ENCODE measurements around the gene ADGRF3. TPM values are rescaled to one million over a fixed set of nuclear protein-coding genes. Genes with fewer than 3 reads are reported as not detected.
"Not testable (repeated sequence)": the region's sequence is repeated elsewhere in the genome, so short reads cannot be mapped to it uniquely, and the experiment has no call there.

Gene ADGRF3
- total and polyA plus RNA-seq, 2 experiments from 2014 or later, result 0.24 TPM; not detected in 1

- Histone ChIP-seq H3K9me2 (ENCODE audit: insufficient read depth) (no peaks in the 10 kb centered on the region), H3K36me3 (ENCODE audit: low read depth) (no peaks in the 10 kb centered on the region), H3K27me3 (replicated peaks; ENCODE audit: insufficient read depth) (no peaks in the 10 kb centered on the region), H3K4me1 (ENCODE audit: insufficient read depth) (no peaks in the 10 kb centered on the region), H3K79me2 (ENCODE audit: insufficient read depth) (no peaks in the 10 kb centered on the region), H2AFZ (no peak overlapping the region), H3K9me3 (ENCODE audit: low read depth) (no peaks in the 10 kb centered on the region), H3K4me2 (ENCODE audit: unreplicated experiment) (no peak overlapping the region), H3K9ac (no peak overlapping the region), H3K27ac (no peak overlapping the region), H4K20me1 (ENCODE audit: insufficient read depth) (no peaks in the 10 kb centered on the region), H3F3A (ENCODE audit: insufficient read depth) (no peaks in the 10 kb centered on the region), H3K4me3 (no peak overlapping the region)
- WGBS, 2 experiments (ENCODE audit: low coverage in 1 of 2, low lambda C conversion rate in 2 of 2, missing lambda C conversion rate in 2 of 2), result 72 to 74% methylated on average over 12 of the region's 12 CpGs
- TF ChIP-seq EZH2phosphoT487 (IDR thresholded peaks at IDR 0.05; ENCODE audit: insufficient read depth, low read depth), result no peak
- no peak for TF ChIP-seq EZH2 (IDR thresholded peaks at IDR 0.05; ENCODE audit: insufficient read depth, poor library complexity, severe bottlenecking)
- DNase-seq, result no peak
- in situ Hi-C loops (cut with MboI), result no loop called here
These were observed 33.1 kb downstream of the ADGRF3 start for GRCh38 chr2:26313446-26313845.

GRCh38 chr2:26312471-26312870 lies 34.1 kb downstream of the ADGRF3 start:
- no peaks in the 10 kb centered on the region for H3K27me3 ChIP-seq (replicated peaks; ENCODE audit: insufficient read depth)
- no peak for DNase-seq
- H3F3A ChIP-seq (ENCODE audit: insufficient read depth), result no peaks in the 10 kb centered on the region
- H3K79me2 ChIP-seq (ENCODE audit: insufficient read depth), result no peaks in the 10 kb centered on the region
- H3K9me2 ChIP-seq (ENCODE audit: insufficient read depth), result no peaks in the 10 kb centered on the region
- H3K36me3 ChIP-seq (ENCODE audit: low read depth), result no peaks in the 10 kb centered on the region
- no peak overlapping the region for H2AFZ ChIP-seq
- in situ Hi-C loops (cut with MboI), result no loop called here
- H3K9me3 ChIP-seq (ENCODE audit: low read depth), result no peaks in the 10 kb centered on the region
- H3K27ac ChIP-seq, result no peak overlapping the region
- WGBS, 2 experiments (ENCODE audit: low coverage in 1 of 2, low lambda C conversion rate in 2 of 2, missing lambda C conversion rate in 2 of 2), result 56 to 65% methylated on average over 9 of the region's 9 CpGs
- H3K9ac ChIP-seq, result no peak overlapping the region
- H3K4me2 ChIP-seq (ENCODE audit: unreplicated experiment), result no peak overlapping the region
- H3K4me3 ChIP-seq, result no peak overlapping the region
- H3K4me1 ChIP-seq (ENCODE audit: insufficient read depth), result no peaks in the 10 kb centered on the region
- no peaks in the 10 kb centered on the region for H4K20me1 ChIP-seq (ENCODE audit: insufficient read depth)
- no peak for TF ChIP-seq EZH2phosphoT487 (IDR thresholded peaks at IDR 0.05; ENCODE audit: insufficient read depth, low read depth)
- TF ChIP-seq EZH2 (IDR thresholded peaks at IDR 0.05; ENCODE audit: insufficient read depth, poor library complexity, severe bottlenecking), result no peak

GRCh38 chr2:26309921-26310320 lies 36.7 kb downstream of the ADGRF3 start:
- in situ Hi-C loops (cut with MboI), result no loop called here
- Histone ChIP-seq H3K27ac (no peak overlapping the region), H2AFZ (no peak overlapping the region), H3K4me2 (ENCODE audit: unreplicated experiment) (no peak overlapping the region), H3F3A (ENCODE audit: insufficient read depth) (no peaks in the 10 kb centered on the region), H3K9me2 (ENCODE audit: insufficient read depth) (no peaks in the 10 kb centered on the region), H3K4me1 (ENCODE audit: insufficient read depth) (no peaks in the 10 kb centered on the region), H3K9ac (no peak overlapping the region), H3K36me3 (ENCODE audit: low read depth) (no peaks in the 10 kb centered on the region), H3K79me2 (ENCODE audit: insufficient read depth) (no peaks in the 10 kb centered on the region), H3K9me3 (ENCODE audit: low read depth) (no peaks in the 10 kb centered on the region), H3K4me3 (no peak overlapping the region), H3K27me3 (replicated peaks; ENCODE audit: insufficient read depth) (no peaks in the 10 kb centered on the region), H4K20me1 (ENCODE audit: insufficient read depth) (no peaks in the 10 kb centered on the region)
- no peak for DNase-seq
- TF ChIP-seq EZH2 (IDR thresholded peaks at IDR 0.05; ENCODE audit: insufficient read depth, poor library complexity, severe bottlenecking) (no peak), EZH2phosphoT487 (IDR thresholded peaks at IDR 0.05; ENCODE audit: insufficient read depth, low read depth) (no peak)
- 87 to 88% methylated on average over 10 of the region's 10 CpGs for WGBS, 2 experiments (ENCODE audit: low coverage in 1 of 2, low lambda C conversion rate in 2 of 2, missing lambda C conversion rate in 2 of 2)

- Histone ChIP-seq H3K36me3 (ENCODE audit: low read depth) (no peaks in the 10 kb centered on the region), H3K27me3 (replicated peaks; ENCODE audit: insufficient read depth) (no peaks in the 10 kb centered on the region), H3K4me3 (no peak overlapping the region), H3K9me3 (ENCODE audit: low read depth) (no peaks in the 10 kb centered on the region), H3F3A (ENCODE audit: insufficient read depth) (no peaks in the 10 kb centered on the region), H4K20me1 (ENCODE audit: insufficient read depth) (no peaks in the 10 kb centered on the region), H3K4me2 (ENCODE audit: unreplicated experiment) (no peak overlapping the region), H3K4me1 (ENCODE audit: insufficient read depth) (peaks cover 2% of the 10 kb centered on the region), H3K9me2 (ENCODE audit: insufficient read depth) (no peaks in the 10 kb centered on the region), H3K9ac (no peak overlapping the region), H3K79me2 (ENCODE audit: insufficient read depth) (no peaks in the 10 kb centered on the region), H3K27ac (no peak overlapping the region), H2AFZ (no peak overlapping the region)
- no peak for DNase-seq
- WGBS, 2 experiments (ENCODE audit: low coverage in 1 of 2, low lambda C conversion rate in 2 of 2, missing lambda C conversion rate in 2 of 2), result 81 to 83% methylated on average over 6 of the region's 6 CpGs
- no peak for TF ChIP-seq EZH2 (IDR thresholded peaks at IDR 0.05; ENCODE audit: insufficient read depth, poor library complexity, severe bottlenecking)
- in situ Hi-C loops (cut with MboI), result no loop called here
These were observed 41.0 kb downstream of the ADGRF3 start for GRCh38 chr2:26305540-26305939.

DNA sequence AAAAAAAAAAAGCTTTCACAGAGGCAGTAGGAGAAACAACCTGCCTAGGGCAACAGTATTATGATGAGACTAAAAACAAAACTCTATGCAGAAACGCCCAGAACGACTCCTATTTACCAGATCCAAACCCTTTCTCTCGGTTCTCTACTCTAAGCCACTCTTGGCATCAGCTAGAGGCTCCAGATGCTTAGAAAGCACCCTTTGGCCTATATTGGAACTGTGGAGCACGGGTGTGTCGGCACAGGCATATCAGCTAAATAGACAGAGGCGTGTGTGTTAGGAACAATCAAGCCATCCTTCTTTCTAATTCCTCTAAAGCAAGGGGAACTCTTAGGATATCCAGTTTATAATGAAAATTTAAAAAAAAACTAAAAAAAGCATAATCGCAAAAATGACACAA lies 41.5 kb downstream of the ADGRF3 start:
- in situ Hi-C loops (cut with MboI); H3K9me2 ChIP-seq (ENCODE audit: insufficient read depth); H4K20me1 ChIP-seq (ENCODE audit: insufficient read depth); H3F3A ChIP-seq (ENCODE audit: insufficient read depth); H3K9me3 ChIP-seq (ENCODE audit: low read depth); H2AFZ ChIP-seq; H3K79me2 ChIP-seq (ENCODE audit: insufficient read depth); H3K27ac ChIP-seq; H3K27me3 ChIP-seq (replicated peaks; ENCODE audit: insufficient read depth); DNase-seq; H3K36me3 ChIP-seq (ENCODE audit: low read depth); H3K4me1 ChIP-seq (ENCODE audit: insufficient read depth); H3K4me3 ChIP-seq; H3K4me2 ChIP-seq (ENCODE audit: unreplicated experiment); H3K9ac ChIP-seq: not testable (repeated sequence)
- 61 to 66% methylated on average over 7 of the region's 7 CpGs for WGBS, 2 experiments (ENCODE audit: low coverage in 1 of 2, low lambda C conversion rate in 2 of 2, missing lambda C conversion rate in 2 of 2)

Measured in GM23248 (cell line).